ENCODE data around the gene FOXM1.

Gene FOXM1

GRCh38 chr12:2833810-2834209 is 43.2 kb downstream of the FOXM1 start:
- no peak for ATAC-seq
- Mint-ChIP-seq H3K27me3 (no peaks in the 10 kb centered on the region), H3K4me1 (no peaks in the 10 kb centered on the region), H3K27ac (no peak overlapping the region), H3K9me3 (no peaks in the 10 kb centered on the region), H3K36me3 (peaks cover 50% of the 10 kb centered on the region), H3K4me3 (no peak overlapping the region)

DNA sequence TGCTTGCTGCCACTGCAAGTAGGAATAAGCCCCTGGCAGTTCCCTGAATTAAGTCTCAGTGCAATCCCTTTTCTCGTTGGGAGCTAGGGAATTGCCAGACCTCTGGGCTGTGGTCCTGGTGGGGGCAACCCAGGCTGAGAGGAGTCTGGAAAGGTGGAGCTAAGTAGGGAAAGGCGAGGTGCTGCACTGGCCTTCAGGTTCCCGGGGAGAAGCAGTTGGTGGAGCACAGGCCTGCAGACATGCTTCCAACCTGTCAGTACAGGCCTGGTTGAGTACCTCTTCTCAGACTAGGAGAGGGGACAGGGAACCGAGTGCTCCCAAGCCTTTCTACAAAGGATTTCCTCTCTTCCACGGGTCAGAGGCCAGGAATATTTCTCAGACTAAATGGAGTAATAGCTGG is 43.6 kb downstream of the FOXM1 start:
- no peaks in the 10 kb centered on the region for H3K9me3 Mint-ChIP-seq
- no peaks in the 10 kb centered on the region for H3K4me1 Mint-ChIP-seq
- no peak for ATAC-seq
- no peak overlapping the region for H3K4me3 Mint-ChIP-seq
- peaks cover 50% of the 10 kb centered on the region for H3K36me3 Mint-ChIP-seq
- H3K27ac Mint-ChIP-seq: no peak overlapping the region
- H3K27me3 Mint-ChIP-seq: no peaks in the 10 kb centered on the region

DNA sequence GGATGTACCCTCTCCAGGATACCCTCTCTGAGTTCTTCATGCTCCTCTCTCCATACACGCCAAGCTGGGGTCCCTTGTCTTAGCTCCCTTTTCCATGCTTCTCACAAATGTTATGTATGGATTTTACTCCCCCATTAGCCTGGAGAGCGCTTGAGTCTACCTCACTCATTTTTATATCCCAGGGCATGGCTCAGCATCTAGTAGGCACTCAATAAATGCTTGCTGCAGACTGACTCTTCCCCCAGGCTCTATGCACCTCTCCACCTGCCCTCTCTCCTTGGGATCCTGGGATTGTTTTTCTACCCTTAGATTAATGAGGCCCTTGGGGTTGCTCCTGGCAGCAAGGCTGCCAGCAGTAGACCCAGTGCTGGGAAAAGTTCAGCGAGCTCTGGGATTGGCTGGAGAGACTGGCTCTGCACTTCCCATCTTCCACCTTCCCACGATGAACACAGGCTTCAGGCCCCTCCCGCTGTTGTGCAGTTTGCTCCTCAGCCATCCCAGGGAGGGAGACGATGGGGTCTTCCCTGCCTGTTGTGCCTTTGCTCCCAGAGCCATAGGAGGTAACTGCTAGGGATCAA is 44.3 kb downstream of the FOXM1 start:
- Mint-ChIP-seq H3K36me3 (peaks cover 48% of the 10 kb centered on the region), H3K4me1 (no peaks in the 10 kb centered on the region), H3K4me3 (no peak overlapping the region), H3K9me3 (no peaks in the 10 kb centered on the region), H3K27me3 (no peaks in the 10 kb centered on the region), H3K27ac (no peak overlapping the region)
- ATAC-seq: no peak

DNA sequence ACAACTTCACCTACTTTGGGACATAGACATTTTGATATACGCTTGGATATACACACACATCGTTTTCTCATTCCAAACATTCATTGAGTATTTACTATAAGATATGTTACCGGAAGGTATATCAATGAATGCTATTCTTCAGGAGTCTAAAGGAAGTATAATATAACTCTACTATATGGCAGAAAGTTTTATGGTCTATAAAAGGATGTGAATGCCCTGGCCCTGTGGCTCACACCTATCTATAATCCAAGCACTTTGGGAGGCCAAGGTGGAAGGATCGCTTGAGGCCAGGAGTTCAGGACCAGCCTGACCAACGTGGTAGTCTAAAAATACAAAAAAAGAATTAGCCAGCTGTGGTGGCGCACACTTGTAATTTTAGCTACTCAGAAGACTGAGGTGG is 47.7 kb downstream of the FOXM1 start:
- Mint-ChIP-seq H3K27ac (no peak overlapping the region), H3K27me3 (no peaks in the 10 kb centered on the region), H3K36me3 (peaks cover 71% of the 10 kb centered on the region), H3K9me3 (no peaks in the 10 kb centered on the region), H3K4me3 (no peak overlapping the region), H3K4me1 (no peaks in the 10 kb centered on the region)
- ATAC-seq: no peak

DNA sequence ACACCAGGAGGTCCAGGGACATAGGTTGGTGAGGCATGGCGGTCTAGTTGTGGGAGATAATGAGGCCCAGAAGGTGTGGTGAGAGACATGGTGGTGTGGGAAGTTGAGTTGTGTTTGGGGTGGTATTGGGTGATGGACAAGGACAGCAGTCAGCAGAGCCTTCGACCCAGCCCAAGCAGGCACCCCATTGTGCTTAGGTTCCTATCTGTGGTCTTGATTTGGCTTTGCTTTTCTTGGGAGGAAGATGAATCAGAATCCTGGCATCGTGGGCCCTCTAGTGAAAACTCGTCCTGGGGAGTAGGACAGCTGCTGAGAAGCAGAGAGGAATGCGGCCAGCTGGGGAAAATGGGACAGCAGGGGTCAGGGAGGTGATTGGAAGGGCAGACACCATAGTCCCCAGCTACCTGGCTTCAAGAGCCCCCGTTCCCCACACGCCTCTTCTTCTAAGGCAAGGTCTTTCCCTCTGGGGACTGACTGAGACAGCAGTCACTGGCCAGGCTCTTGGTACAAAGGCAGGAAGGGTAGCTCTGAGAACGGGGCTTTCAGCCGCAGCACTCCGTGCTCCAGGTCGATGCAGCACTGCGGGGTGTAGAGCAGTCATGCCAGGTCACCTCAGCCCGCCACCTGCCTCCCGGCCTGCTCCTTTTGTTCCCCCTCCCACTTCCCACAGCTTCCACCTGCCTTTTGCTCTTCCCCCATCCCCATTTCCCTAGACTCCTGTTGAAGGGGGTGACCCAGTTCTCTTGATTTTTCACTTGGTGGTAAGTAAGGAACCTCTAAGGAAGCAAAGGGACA is 50.1 kb downstream of the FOXM1 start:
- Mint-ChIP-seq H3K27ac (no peak overlapping the region), H3K27me3 (no peaks in the 10 kb centered on the region), H3K4me3 (no peak overlapping the region), H3K4me1 (no peaks in the 10 kb centered on the region), H3K36me3 (peaks cover 83% of the 10 kb centered on the region), H3K9me3 (no peaks in the 10 kb centered on the region)
- no peak for ATAC-seq

DNA sequence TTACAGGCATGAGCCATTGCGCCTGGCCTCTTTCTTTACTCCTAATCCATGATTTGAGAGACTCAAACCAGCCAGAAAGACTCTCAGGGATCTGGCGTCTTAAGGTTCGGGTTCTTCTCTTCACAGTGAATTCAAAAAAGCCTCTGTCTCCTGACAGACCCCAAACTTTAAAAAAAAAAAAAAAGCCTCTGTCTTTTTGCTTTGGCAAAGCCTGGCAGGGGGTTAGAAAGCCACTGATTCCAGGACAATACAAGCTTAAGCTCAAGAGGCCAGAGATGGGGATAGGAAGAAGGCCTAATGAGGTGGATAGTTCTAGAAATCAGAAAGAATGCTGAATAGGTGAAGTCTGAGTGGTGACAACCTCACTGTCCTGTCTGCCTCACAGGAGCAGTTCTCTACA is 50.9 kb downstream of the FOXM1 start:
- no peak overlapping the region for H3K27ac Mint-ChIP-seq
- ATAC-seq: no peak
- H3K36me3 Mint-ChIP-seq: peaks cover 85% of the 10 kb centered on the region

GRCh38 chr12:2825132-2825531 is 51.8 kb downstream of the FOXM1 start:
- H3K4me3 Mint-ChIP-seq: no peak overlapping the region
- no peak overlapping the region for H3K27ac Mint-ChIP-seq
- no peaks in the 10 kb centered on the region for H3K9me3 Mint-ChIP-seq
- H3K4me1 Mint-ChIP-seq: no peaks in the 10 kb centered on the region
- H3K36me3 Mint-ChIP-seq: peaks cover 87% of the 10 kb centered on the region
- no peak for ATAC-seq
- no peaks in the 10 kb centered on the region for H3K27me3 Mint-ChIP-seq

More for the DNA sequence above, 50.9 kb downstream of the FOXM1 start:
- H3K9me3 Mint-ChIP-seq: no peaks in the 10 kb centered on the region
- H3K4me1 Mint-ChIP-seq: no peaks in the 10 kb centered on the region
- H3K4me3 Mint-ChIP-seq: no peak overlapping the region
- no peaks in the 10 kb centered on the region for H3K27me3 Mint-ChIP-seq

- H3K4me1 Mint-ChIP-seq: no peaks in the 10 kb centered on the region
- no peaks in the 10 kb centered on the region for H3K9me3 Mint-ChIP-seq
- H3K36me3 Mint-ChIP-seq: peaks cover 91% of the 10 kb centered on the region
- H3K27ac Mint-ChIP-seq: no peak overlapping the region
- H3K4me3 Mint-ChIP-seq: no peak overlapping the region
- no peak for ATAC-seq
- no peaks in the 10 kb centered on the region for H3K27me3 Mint-ChIP-seq
Measured at GRCh38 chr12:2824541-2824940, 52.4 kb downstream of the FOXM1 start.

- Mint-ChIP-seq H3K27ac (no peak overlapping the region), H3K27me3 (no peaks in the 10 kb centered on the region), H3K4me3 (no peak overlapping the region), H3K4me1 (no peaks in the 10 kb centered on the region), H3K9me3 (no peaks in the 10 kb centered on the region), H3K36me3 (peaks cover 83% of the 10 kb centered on the region)
- ATAC-seq: no peak
Measured at GRCh38 chr12:2823483-2823882, 53.5 kb downstream of the FOXM1 start.

DNA sequence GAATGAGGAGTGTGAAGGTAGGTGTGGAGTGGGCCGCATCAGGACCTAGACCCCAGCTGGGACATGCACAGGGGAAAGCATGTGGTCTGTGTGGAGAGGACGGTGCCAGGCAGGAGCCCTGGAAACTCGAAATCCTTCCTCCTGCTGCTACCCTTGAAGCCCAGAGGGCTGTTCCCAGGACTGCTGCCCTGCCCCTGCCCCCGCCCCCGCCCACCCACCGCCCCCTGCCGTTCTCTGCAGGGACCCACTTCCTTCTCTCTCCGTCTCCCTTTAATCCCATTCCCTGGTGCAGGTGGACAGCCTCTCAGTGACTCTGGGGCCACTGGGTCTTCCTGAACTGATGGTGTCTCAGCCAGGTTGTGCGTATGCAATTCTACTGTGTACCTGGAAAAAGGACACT is 56.5 kb downstream of the FOXM1 start:
- Mint-ChIP-seq H3K4me1 (no peaks in the 10 kb centered on the region), H3K9me3 (no peaks in the 10 kb centered on the region), H3K4me3 (no peak overlapping the region), H3K36me3 (peaks cover 73% of the 10 kb centered on the region), H3K27ac (no peak overlapping the region), H3K27me3 (no peaks in the 10 kb centered on the region)
- ATAC-seq: no peak

DNA sequence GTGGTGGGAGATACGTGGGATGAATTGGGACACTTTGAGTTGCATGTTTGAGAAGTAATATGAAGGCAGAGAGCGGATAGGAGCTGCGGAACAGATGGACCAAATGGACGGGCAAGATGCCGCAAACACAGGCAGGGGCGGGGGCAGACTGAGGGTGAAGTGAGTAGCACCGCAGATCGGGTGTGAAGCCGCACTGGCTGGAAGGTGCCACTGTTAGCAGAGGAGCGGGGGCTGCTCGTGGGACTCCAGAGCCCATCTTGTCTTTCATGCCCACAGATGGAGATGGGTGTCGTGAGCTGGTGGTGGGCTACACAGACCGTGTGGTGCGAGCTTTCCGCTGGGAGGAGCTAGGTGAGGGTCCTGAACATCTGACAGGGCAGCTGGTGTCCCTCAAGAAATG is 57.2 kb downstream of the FOXM1 start:
- Mint-ChIP-seq H3K27me3 (no peaks in the 10 kb centered on the region), H3K4me1 (peaks cover 1% of the 10 kb centered on the region), H3K36me3 (peaks cover 67% of the 10 kb centered on the region), H3K27ac (no peak overlapping the region), H3K9me3 (no peaks in the 10 kb centered on the region), H3K4me3 (no peak overlapping the region)
- ATAC-seq: no peak

DNA sequence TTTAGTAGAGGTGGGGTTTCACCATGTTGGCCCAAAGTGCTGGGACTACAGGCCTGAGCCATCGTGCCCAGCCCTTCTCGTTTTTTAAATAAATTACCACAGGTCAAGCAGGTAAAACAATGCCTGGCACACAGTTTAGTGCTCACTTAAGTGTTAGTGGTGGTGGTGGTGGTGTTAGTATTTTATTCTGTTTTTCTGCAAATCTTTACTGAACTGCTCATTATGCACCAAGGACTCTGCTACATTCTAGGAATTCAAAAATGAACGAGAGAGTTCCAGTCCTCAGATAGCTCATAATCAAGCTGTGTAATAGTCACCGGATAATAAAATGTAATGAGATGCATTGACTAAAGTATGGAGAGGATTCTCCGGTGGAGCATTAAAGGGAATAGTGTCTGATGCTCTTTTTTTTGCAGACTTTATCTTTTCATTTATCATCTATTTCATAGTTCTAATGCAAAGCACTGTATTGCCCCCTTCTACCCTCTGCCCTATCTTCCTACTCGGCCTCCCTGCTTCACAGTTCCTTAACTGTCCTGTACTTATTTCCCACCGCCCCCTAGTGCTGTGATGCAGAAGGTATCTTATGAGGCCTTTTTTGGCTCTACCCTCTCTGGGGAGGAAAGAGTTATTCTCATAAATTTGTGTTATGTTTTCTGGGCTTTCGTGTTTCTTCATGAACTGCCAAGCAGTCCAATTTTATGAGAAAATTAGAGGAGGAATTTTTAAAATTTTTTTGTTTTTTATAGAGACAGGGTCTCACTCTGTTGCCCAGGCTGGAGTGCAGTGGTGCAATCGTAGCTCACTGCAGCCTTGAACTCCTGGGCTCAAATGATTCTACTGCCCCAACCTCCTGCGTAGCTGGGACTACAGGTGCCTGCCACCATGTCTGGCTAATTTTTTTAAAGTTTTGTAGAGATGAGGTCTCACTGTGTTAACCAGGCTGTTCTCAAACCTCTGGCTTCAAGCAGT is 63.5 kb downstream of the FOXM1 start:
- H3K27me3 Mint-ChIP-seq: no peaks in the 10 kb centered on the region
- H3K4me3 Mint-ChIP-seq: peak overlapping the region; percentile 100
- no peaks in the 10 kb centered on the region for H3K9me3 Mint-ChIP-seq
- H3K27ac Mint-ChIP-seq: peak overlapping the region; percentile 95
- peaks cover 17% of the 10 kb centered on the region for H3K36me3 Mint-ChIP-seq
- peaks cover 20% of the 10 kb centered on the region for H3K4me1 Mint-ChIP-seq
- ATAC-seq: peak; percentile 54

DNA sequence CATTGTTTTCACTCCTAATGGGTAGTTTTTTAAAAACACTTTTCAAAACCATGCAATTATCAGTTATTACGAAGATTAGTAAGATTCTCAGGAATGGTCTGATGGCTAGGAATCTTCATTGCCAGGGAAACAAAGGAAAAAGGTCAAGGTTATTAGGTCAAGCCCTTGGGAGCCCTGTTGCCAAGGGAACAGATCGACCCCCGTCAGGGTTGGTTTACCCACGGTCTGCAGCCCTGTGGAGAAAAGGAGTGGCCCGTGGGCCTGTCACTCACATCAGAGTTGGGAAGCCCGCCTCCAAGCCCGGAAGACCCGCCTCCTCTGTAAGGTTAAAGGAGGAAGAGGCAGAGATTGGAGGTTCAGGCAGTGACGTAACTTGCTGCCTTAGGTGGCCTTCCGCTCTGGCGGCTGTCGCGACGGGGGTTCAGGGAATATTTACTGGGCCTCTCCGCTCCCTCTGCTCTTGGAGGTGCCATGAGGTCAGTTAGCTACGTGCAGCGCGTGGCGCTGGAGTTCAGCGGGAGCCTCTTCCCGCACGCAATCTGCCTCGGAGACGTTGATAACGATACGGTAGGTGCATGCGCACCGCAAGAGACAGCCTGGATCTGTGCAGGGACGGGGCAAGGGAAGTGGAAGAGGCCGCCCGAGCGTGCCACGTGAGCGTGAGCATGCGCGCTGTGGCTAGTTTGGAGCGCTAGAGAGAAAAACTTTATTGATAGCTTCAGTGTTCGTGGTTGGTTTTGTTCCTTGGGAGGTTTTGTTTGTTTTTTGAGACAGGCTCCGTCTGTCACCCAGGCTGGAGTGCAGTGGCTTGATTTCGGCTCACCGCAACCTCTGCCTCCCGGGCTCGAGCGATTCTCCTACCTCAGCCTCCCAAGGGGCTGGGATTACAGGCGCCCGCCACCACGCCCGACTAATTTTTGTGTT is 64.4 kb downstream of the FOXM1 start, which contains the start of gene ITFG2:
TSS of gene ITFG2 (plus strand) at position 379 of the 924 bp plus-strand sequence. CDS start at position 472, 93 bp downstream.
- H3K27me3 Mint-ChIP-seq: no peaks in the 10 kb centered on the region
- H3K27ac Mint-ChIP-seq: peak within 1 kb of the TSS; percentile 95
- peaks cover 8% of the 10 kb centered on the region for H3K36me3 Mint-ChIP-seq
- H3K4me1 Mint-ChIP-seq: peaks cover 20% of the 10 kb centered on the region
- peak; percentile 99 for ATAC-seq
- H3K9me3 Mint-ChIP-seq: no peaks in the 10 kb centered on the region
- peak within 1 kb of the TSS; percentile 100 for H3K4me3 Mint-ChIP-seq

GRCh38 chr12:2811801-2812200 is 65.2 kb downstream of the FOXM1 start:
- Mint-ChIP-seq H3K9me3 (no peaks in the 10 kb centered on the region), H3K36me3 (peaks cover under 1% of the 10 kb centered on the region), H3K4me3 (peak overlapping the region; percentile 100), H3K27ac (peak overlapping the region; percentile 95), H3K27me3 (no peaks in the 10 kb centered on the region), H3K4me1 (peaks cover 20% of the 10 kb centered on the region)
- no peak for ATAC-seq

Measured in stimulated activated memory B cell treated with anti-CD40 and anti-IgM and Interleukin-4, amounts not matched to agents 10 μg/mL and 1 μg/mL and 100 μg/mL, for 72 hours (primary cell).